Liver (tissue), 9 donors: Measurements from ENCODE around the gene EML4. TPM values are rescaled to one million over a fixed set of nuclear protein-coding genes. Genes with fewer than 3 reads are reported as not detected.
A peak's percentile ranks its signal among the peaks of the same experiment; 100 is the strongest.

ENCODE experiments used
- DNase-seq: peaks from one replicate; pipeline ENCODE4 v3.0.0-alpha.2; 2017; ENCODE audit warnings: low spot score
- H3K27ac ChIP-seq, 2 donors: one replicate each; pipeline ENCODE4 v1.7.0; 2013; ENCODE audit warnings: inconsistent platforms in 2 of 2, low read length in 2 of 2, control low read depth in 1 of 2, low read depth in 1 of 2, mild to moderate bottlenecking in 1 of 2
- H3K27me3 ChIP-seq, 4 donors: one replicate each; pipeline versions ENCODE4 v1.6.1 to v1.7.0; 2013; ENCODE audit warnings: low read length in 3 of 4, inconsistent platforms in 1 of 4, mild to moderate bottlenecking in 1 of 4, moderate library complexity in 1 of 4; ENCODE audit not compliant: control insufficient read depth in 4 of 4, insufficient read depth in 4 of 4
- H3K36me3 ChIP-seq, 4 donors: one replicate each; pipeline versions ENCODE4 v1.6.1 to v1.7.0; 2013; ENCODE audit warnings: low read length in 3 of 4, mild to moderate bottlenecking in 3 of 4, low read depth in 1 of 4, moderate library complexity in 1 of 4; ENCODE audit not compliant: control insufficient read depth in 4 of 4, insufficient read depth in 3 of 4
- H3K4me1 ChIP-seq, 4 donors: one replicate each; pipeline versions ENCODE4 v1.6.1 to v1.7.0; 2013; ENCODE audit warnings: low read length in 3 of 4, mild to moderate bottlenecking in 3 of 4, moderate library complexity in 1 of 4; ENCODE audit not compliant: control insufficient read depth in 4 of 4, insufficient read depth in 4 of 4
- H3K4me3 ChIP-seq, 3 donors: one replicate each; pipeline versions ENCODE4 v1.6.1 to v1.7.0; 2013; ENCODE audit warnings: low read length in 3 of 3, control low read depth in 1 of 3, low read depth in 1 of 3, mild to moderate bottlenecking in 1 of 3
- H3K9ac ChIP-seq, 2 donors: one replicate each; pipeline ENCODE4 v1.7.0; 2013; ENCODE audit warnings: low read length in 2 of 2, mild to moderate bottlenecking in 2 of 2, moderate library complexity in 2 of 2, control low read depth in 1 of 2, low read depth in 1 of 2
- H3K9me3 ChIP-seq, 4 donors: one replicate each; pipeline versions ENCODE4 v1.6.1 to v1.7.0; 2013; ENCODE audit warnings: low read length in 3 of 4; ENCODE audit not compliant: control insufficient read depth in 4 of 4
- CTCF ChIP-seq: fragments of 150-350 bp; IDR thresholded peaks from 2 replicates; pipeline ENCODE4 v1.5.1; 2017; ENCODE audit warnings: improper control_type of control experiment, low read depth, low read length; ENCODE audit not compliant: missing input control
- EGR1 ChIP-seq, 2 donors: IDR thresholded peaks; 2 replicates each; pipeline ENCODE4 v1.6.1; 2016 to 2018; ENCODE audit warnings: antibody characterized with exemption in 2 of 2, low read depth in 2 of 2
- FOXA1 ChIP-seq: IDR thresholded peaks from 2 replicates; pipeline ENCODE4 v1.6.1; 2016; ENCODE audit warnings: antibody characterized with exemption
- FOXA2 ChIP-seq: IDR thresholded peaks from 2 replicates; pipeline ENCODE4 v1.6.1; 2016; ENCODE audit warnings: antibody characterized with exemption
- GABPA ChIP-seq, 2 donors: IDR thresholded peaks in 1 of 2; conservative IDR thresholded peaks in 1 of 2; 2 replicates each; pipeline ENCODE4 v1.6.1; 2016; ENCODE audit warnings: antibody characterized with exemption in 2 of 2, mild to moderate bottlenecking in 1 of 2, moderate library complexity in 1 of 2
- HNF4A ChIP-seq, 2 donors: conservative IDR thresholded peaks; 2 replicates each; pipeline ENCODE4 v1.6.1; 2016; ENCODE audit warnings: antibody characterized with exemption in 2 of 2, mild to moderate bottlenecking in 2 of 2
- HNF4G ChIP-seq: IDR thresholded peaks from 2 replicates; pipeline ENCODE4 v1.6.1; 2016; ENCODE audit warnings: antibody characterized with exemption
- JUND ChIP-seq, 2 donors: IDR thresholded peaks; 2 replicates each; pipeline ENCODE4 v1.6.1; 2016; ENCODE audit warnings: antibody characterized with exemption in 2 of 2
- MAX ChIP-seq: IDR thresholded peaks from 2 replicates; pipeline ENCODE4 v1.6.1; 2016; ENCODE audit warnings: antibody characterized with exemption
- NR2F2 ChIP-seq: IDR thresholded peaks from 2 replicates; pipeline ENCODE4 v1.6.1; 2016; ENCODE audit warnings: antibody characterized with exemption
- RAD21 ChIP-seq, 2 donors: IDR thresholded peaks; 2 replicates each; pipeline ENCODE4 v1.6.1; 2016; ENCODE audit warnings: antibody characterized with exemption in 2 of 2, mild to moderate bottlenecking in 2 of 2
- REST ChIP-seq: IDR thresholded peaks from 2 replicates; pipeline ENCODE4 v1.6.1; 2016; ENCODE audit warnings: antibody characterized with exemption, mild to moderate bottlenecking
- RXRA ChIP-seq, 2 donors: IDR thresholded peaks; 2 replicates each; pipeline ENCODE4 v1.6.1; 2017 to 2018; ENCODE audit warnings: antibody characterized with exemption in 2 of 2, mild to moderate bottlenecking in 1 of 2
- SP1 ChIP-seq: IDR thresholded peaks from 2 replicates; pipeline ENCODE4 v1.6.1; 2018; ENCODE audit warnings: antibody characterized with exemption, mild to moderate bottlenecking
- TAF1 ChIP-seq: conservative IDR thresholded peaks from 2 replicates; pipeline ENCODE4 v1.6.1; 2016; ENCODE audit warnings: antibody characterized with exemption, mild to moderate bottlenecking
- YY1 ChIP-seq: IDR thresholded peaks from 2 replicates; pipeline ENCODE4 v1.6.1; 2016; ENCODE audit warnings: antibody characterized with exemption, mild to moderate bottlenecking
- ZBTB33 ChIP-seq: IDR thresholded peaks from 2 replicates; pipeline ENCODE4 v1.6.1; 2016; ENCODE audit warnings: antibody characterized with exemption
- WGBS: extraction: QIAGEN DNeasy Blood & Tissue Kit; methylation state at CpG from one replicate; pipeline ENCODE4 v1.1.7; 2013; 5-methylcytosine and 5-hydroxymethylcytosine counted together
- polyA plus RNA-seq, 2 donors: library from polyadenylated mRNA; stranded (reverse) in 1 of 2; unstranded in 1 of 2; fragments of 200-250 nt in 1 of 2; fragments of >200 nt in 1 of 2; fragmentation: Nextera tagmentation in 1 of 2; extraction: Ambion mirVana in 1 of 2; gene quantifications; one replicate each; pipeline versions ENCODE4 v1.2.1 to v1.2.3, GENCODE V29; 2013 to 2015
- total RNA-seq, 2 donors: library from RNA; depleted of rRNA; stranded (reverse); fragments of >200 nt; gene quantifications; one replicate each; pipeline ENCODE4 v1.2.3, GENCODE V29; 2014
- TF ChIP-seq, protein P1 (sequence below): IDR thresholded peaks from 2 replicates; pipeline ENCODE4 v1.6.1; 2016; ENCODE audit warnings: antibody characterized with exemption
- donor health status: healthy.
- donor health status: healthy.
- donor health status: healthy.
- donor health status: healthy.
- donor health status: healthy.

Gene EML4
- total and polyA plus RNA-seq, 4 donors: 12.8 to 49.6 (median 34.8) TPM

- DNase-seq: no peak
- Histone ChIP-seq H3K27me3 (no peaks in the 10 kb centered on the region), H3K9me3 (no peaks in the 10 kb centered on the region), H3K4me3 (no peak overlapping the region), H3K36me3 (no peaks in the 10 kb centered on the region), H3K4me1 (peaks cover 0 to 20% (median 16%) of the 10 kb centered on the region in 4 donors), H3K9ac (peak overlapping the region in 1 of 2 donors; percentile 92), H3K27ac (peak overlapping the region; percentile 51 to 89)
- 77% methylated on average over 9 of the region's 9 CpGs for WGBS
- TF ChIP-seq FOXA1 (no peak), YY1 (peak; percentile 16), EGR1 (IDR thresholded peaks at IDR 0.05; ENCODE audit: low read depth in 2 of 2) (no peak), FOXA2 (no peak), GABPA (IDR thresholded peaks at IDR 0.05 in 1 of 2, conservative IDR thresholded peaks at IDR 0.05 in 1 of 2) (no peak)
- TF ChIP-seq, protein P1, sequence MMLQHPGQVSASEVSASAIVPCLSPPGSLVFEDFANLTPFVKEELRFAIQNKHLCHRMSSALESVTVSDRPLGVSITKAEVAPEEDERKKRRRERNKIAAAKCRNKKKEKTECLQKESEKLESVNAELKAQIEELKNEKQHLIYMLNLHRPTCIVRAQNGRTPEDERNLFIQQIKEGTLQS: no peak
These were observed 26.5 kb upstream of the EML4 start for GRCh38 chr2:42142547-42143184.

- Histone ChIP-seq H3K36me3 (no peaks in the 10 kb centered on the region), H3K4me3 (no peak overlapping the region), H3K27ac (peak overlapping the region; percentile 92 to 97), H3K4me1 (peaks cover 0 to 10% (median 8%) of the 10 kb centered on the region in 4 donors), H3K27me3 (no peaks in the 10 kb centered on the region), H3K9ac (peak overlapping the region; percentile 35 to 91), H3K9me3 (no peaks in the 10 kb centered on the region)
- WGBS: 27% methylated on average over 5 of the region's 5 CpGs
- DNase-seq: no peak
- TF ChIP-seq, protein P1: no peak
- no peak for TF ChIP-seq GABPA (IDR thresholded peaks at IDR 0.05 in 1 of 2, conservative IDR thresholded peaks at IDR 0.05 in 1 of 2)
- peak; percentile 14 for TF ChIP-seq MAX
- TF ChIP-seq HNF4A (conservative IDR thresholded peaks at IDR 0.05): peak in 1 of 2 donors; percentile 13
- no peak for TF ChIP-seq ZBTB33
- peak; percentile 36 to 50 for TF ChIP-seq RAD21 (IDR thresholded peaks at IDR 0.05)
- peak; percentile 69 for TF ChIP-seq TAF1
- TF ChIP-seq FOXA1: no peak
- TF ChIP-seq NR2F2: no peak
- TF ChIP-seq SP1: peak; percentile 62
- TF ChIP-seq YY1: peak; percentile 28
- peak; percentile 37 to 49 for TF ChIP-seq RXRA (IDR thresholded peaks at IDR 0.05)
- TF ChIP-seq FOXA2: peak; percentile 21
- peak; percentile 69 for TF ChIP-seq REST
- TF ChIP-seq JUND (IDR thresholded peaks at IDR 0.05): peak in 1 of 2 donors; percentile 24
- TF ChIP-seq CTCF: no peak
- no peak for TF ChIP-seq HNF4G
- TF ChIP-seq EGR1 (IDR thresholded peaks at IDR 0.05; ENCODE audit: low read depth in 2 of 2): no peak
These were observed 21.4 kb upstream of the EML4 start for GRCh38 chr2:42147641-42148274.
